GM23338 (cell line): ENCODE data around the gene PEDS1. TPM values are rescaled to one million over a fixed set of nuclear protein-coding genes. Genes with fewer than 3 reads are reported as not detected.

Experiments used
- ATAC-seq: fragments of 200-7000 bp; cut with Tn5 transposase; 3 replicates; pipeline ENCODE4 v1.9.1; 2020
- DNase-seq: peaks from one replicate; pipeline ENCODE4 v3.0.0-alpha.2; 2015; ENCODE audit warnings: low spot score
- H2AFZ ChIP-seq: fragments of 200-600 bp; sonication (generic); 2 replicates; pipeline ENCODE4 v1.8.0; 2016; ENCODE audit warnings: antibody characterized with exemption, mild to moderate bottlenecking, moderate library complexity
- H3F3A ChIP-seq: fragments of 200-600 bp; sonication (generic); replicated peaks from 2 replicates; pipeline ENCODE4 v1.8.0; 2017; ENCODE audit warnings: antibody characterized with exemption, mixed run types, low read depth
- H3K27ac ChIP-seq: fragments of 200-600 bp; sonication (generic); 2 replicates; pipeline ENCODE4 v1.6.1; 2016; ENCODE audit warnings: low read depth
- H3K27me3 ChIP-seq: fragments of 200-600 bp; sonication (generic); 2 replicates; pipeline ENCODE4 v1.8.0; 2016; ENCODE audit warnings: mild to moderate bottlenecking, mixed run types, moderate library complexity; ENCODE audit not compliant: insufficient read depth
- H3K36me3 ChIP-seq: fragments of 200-600 bp; sonication (generic); 2 replicates; pipeline ENCODE4 v1.8.0; 2016; ENCODE audit warnings: mild to moderate bottlenecking; ENCODE audit not compliant: insufficient read depth
- H3K4me1 ChIP-seq: fragments of 200-600 bp; sonication (generic); 2 replicates; pipeline ENCODE4 v1.8.0; 2016; ENCODE audit warnings: mild to moderate bottlenecking, moderate library complexity; ENCODE audit not compliant: insufficient read depth
- H3K4me2 ChIP-seq: fragments of 200-600 bp; sonication (generic); 2 replicates; pipeline ENCODE4 v1.7.1; 2017; ENCODE audit warnings: mixed run types
- H3K4me3 ChIP-seq: fragments of 200-600 bp; sonication (generic); 2 replicates; pipeline ENCODE4 v1.6.1; 2016; ENCODE audit warnings: mixed run types
- H3K79me2 ChIP-seq: fragments of 200-600 bp; sonication (generic); replicated peaks from 2 replicates; pipeline ENCODE4 v1.8.0; 2017; ENCODE audit warnings: mild to moderate bottlenecking; ENCODE audit not compliant: insufficient read depth
- H3K9me2 ChIP-seq: fragments of 200-600 bp; sonication (generic); 2 replicates; pipeline ENCODE4 v1.8.0; 2017; ENCODE audit not compliant: insufficient read depth
- H4K20me1 ChIP-seq: fragments of 200-600 bp; sonication (generic); replicated peaks from 2 replicates; pipeline ENCODE4 v1.8.0; 2017; ENCODE audit warnings: mild to moderate bottlenecking; ENCODE audit not compliant: insufficient read depth
- H3K27ac Mint-ChIP-seq: 2 replicates; pipeline ENCODE4 v1.8.0; 2020; ENCODE audit warnings: inconsistent platforms, mild to moderate bottlenecking, moderate library complexity, mixed read lengths
- H3K27me3 Mint-ChIP-seq: 3 replicates; pipeline ENCODE4 v1.8.0; 2022; ENCODE audit warnings: low read depth, mild to moderate bottlenecking, moderate library complexity, mixed read lengths, inconsistent platforms; ENCODE audit not compliant: insufficient read depth, poor library complexity
- H3K36me3 Mint-ChIP-seq: 3 replicates; pipeline ENCODE4 v1.8.0; 2021; ENCODE audit warnings: low read depth, mild to moderate bottlenecking, inconsistent platforms, moderate library complexity, mixed read lengths
- H3K4me1 Mint-ChIP-seq: 3 replicates; pipeline ENCODE4 v1.8.0; 2020; ENCODE audit warnings: mild to moderate bottlenecking, inconsistent platforms, mixed read lengths
- H3K4me3 Mint-ChIP-seq: 3 replicates; pipeline ENCODE4 v1.8.0; 2021; ENCODE audit warnings: moderate library complexity, mild to moderate bottlenecking, inconsistent platforms, mixed read lengths
- H3K9me3 Mint-ChIP-seq: 3 replicates; pipeline ENCODE4 v1.8.0; 2020; ENCODE audit warnings: moderate library complexity, mild to moderate bottlenecking, inconsistent platforms, mixed read lengths
- CREB1 ChIP-seq: fragments of 250-450 bp; sonication (Bioruptor Pico); IDR thresholded peaks from 2 replicates; pipeline ENCODE4 v1.5.0; 2020; ENCODE audit warnings: low read depth, mild to moderate bottlenecking, moderate library complexity
- EZH2 ChIP-seq: fragments of 200-600 bp; sonication (generic); IDR thresholded peaks from one replicate; pipeline ENCODE4 v1.8.0; 2017; ENCODE audit warnings: antibody characterized with exemption, mild to moderate bottlenecking, low read depth; ENCODE audit not compliant: unreplicated experiment
- EZH2phosphoT487 ChIP-seq: fragments of 200-600 bp; sonication (generic); IDR thresholded peaks from one replicate; pipeline ENCODE4 v1.8.1; 2018; ENCODE audit warnings: antibody characterized with exemption; ENCODE audit not compliant: unreplicated experiment
- JUNB ChIP-seq: IDR thresholded peaks from one replicate; pipeline ENCODE4 v1.6.1; 2016; ENCODE audit warnings: antibody characterized with exemption; ENCODE audit not compliant: unreplicated experiment
- NANOG ChIP-seq: IDR thresholded peaks from 2 replicates; pipeline ENCODE4 v1.6.1; 2016; ENCODE audit warnings: antibody characterized with exemption, borderline replicate concordance
- POLR2AphosphoS5 ChIP-seq: IDR thresholded peaks from 2 replicates; pipeline ENCODE4 v1.6.1; 2016; ENCODE audit warnings: antibody characterized with exemption, low read depth
- STAT1 ChIP-seq: IDR thresholded peaks from one replicate; pipeline ENCODE4 v1.6.1; 2016; ENCODE audit warnings: antibody characterized with exemption; ENCODE audit not compliant: unreplicated experiment
- ZNF114 ChIP-seq: fragments of 250-450 bp; sonication (Bioruptor Pico); IDR thresholded peaks from 2 replicates; pipeline ENCODE4 v1.5.0; 2020; ENCODE audit warnings: mild to moderate bottlenecking, moderate library complexity
- ZNF331 ChIP-seq: fragments of 250-450 bp; sonication (Bioruptor Pico); IDR thresholded peaks from 2 replicates; pipeline ENCODE4 v1.5.0; 2020; ENCODE audit warnings: low read depth, mild to moderate bottlenecking, moderate library complexity
- polyA plus RNA-seq: library from polyadenylated mRNA; unstranded; fragments of >200 nt; fragmentation: Nextera tagmentation; extraction: Ambion mirVana; gene quantifications from 2 replicates; pipeline ENCODE4 v1.2.1, GENCODE V29; 2016
- total RNA-seq: library from RNA; depleted of rRNA; stranded (reverse); fragments of >200 nt; shearing (Covaris generic); gene quantifications from 2 replicates; pipeline ENCODE4 v1.2.3, GENCODE V29; 2014
- TF ChIP-seq, protein P1 (sequence below): IDR thresholded peaks from 2 replicates; pipeline ENCODE4 v1.6.1; 2016; ENCODE audit warnings: antibody characterized with exemption
- TF ChIP-seq, protein P2 (sequence below): fragments of 250-450 bp; sonication (Bioruptor Pico); IDR thresholded peaks from 2 replicates; pipeline ENCODE4 v1.5.0; 2020; ENCODE audit warnings: mild to moderate bottlenecking, moderate library complexity
- TF ChIP-seq, protein P3 (sequence below): IDR thresholded peaks from one replicate; pipeline ENCODE4 v1.6.1; 2018; ENCODE audit warnings: antibody characterized with exemption; ENCODE audit not compliant: unreplicated experiment
- TF ChIP-seq, protein P4 (sequence below), 2 experiments: fragments of 200-600 bp in 1 of 2; sonication (generic) in 1 of 2; conservative IDR thresholded peaks; 2 replicates each; pipeline versions ENCODE4 v1.5.1 to v1.6.1; 2016 to 2017; ENCODE audit warnings: antibody characterized with exemption in 2 of 2, low read depth in 2 of 2, mild to moderate bottlenecking in 2 of 2, moderate library complexity in 1 of 2

PEDS1 gene
- total and polyA plus RNA-seq, 2 experiments from 2014 or later, result 34.5 to 43.6 TPM

DNA sequence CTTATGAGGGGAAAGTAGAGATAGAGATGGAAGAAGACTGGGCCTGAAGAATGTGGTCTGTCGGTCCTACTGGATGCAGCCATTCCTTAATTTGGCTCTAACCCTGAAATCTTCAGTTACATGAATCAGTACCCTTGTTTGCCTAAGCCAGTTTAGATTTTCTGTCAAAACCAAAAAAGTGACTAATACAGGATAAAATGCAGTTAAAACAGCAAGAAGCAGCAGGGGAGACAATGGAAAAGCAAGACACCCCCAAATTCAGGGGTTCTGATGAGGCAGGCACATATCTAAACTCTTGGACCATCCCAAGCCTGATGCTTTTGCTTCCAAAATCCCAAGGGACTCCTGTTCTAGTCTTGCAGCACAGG is 23.2 kb downstream of the PEDS1 start:
- Histone ChIP-seq H3K27ac (no peak overlapping the region), H3K27me3 (no peaks in the 10 kb centered on the region), H4K20me1 (peaks cover 5% of the 10 kb centered on the region; the same call in 1 of the 2 replicates), H2AFZ (no peak overlapping the region), H3K4me3 (no peak overlapping the region), H3K4me1 (no peaks in the 10 kb centered on the region), H3K9me2 (no peaks in the 10 kb centered on the region), H3K4me2 (no peak overlapping the region), H3F3A (no peaks in the 10 kb centered on the region), H3K36me3 (no peaks in the 10 kb centered on the region; the same call in 1 of the 2 replicates), H3K79me2 (no peaks in the 10 kb centered on the region)
- H3K4me1 Mint-ChIP-seq, result peaks cover 4% of the 10 kb centered on the region; the same call in 2 of the 3 replicates
- H3K27ac Mint-ChIP-seq, result no peak overlapping the region
- 0 out of 3 replicates have a peak overlapping the region, but pooled peaks have one; percentile 3 for H3K4me3 Mint-ChIP-seq
- H3K36me3 Mint-ChIP-seq, result peaks cover 48% of the 10 kb centered on the region
- ATAC-seq (no peak), DNase-seq (no peak)
- peaks cover 7% of the 10 kb centered on the region for H3K27me3 Mint-ChIP-seq
- no peaks in the 10 kb centered on the region for H3K9me3 Mint-ChIP-seq
- TF ChIP-seq, protein P1, sequence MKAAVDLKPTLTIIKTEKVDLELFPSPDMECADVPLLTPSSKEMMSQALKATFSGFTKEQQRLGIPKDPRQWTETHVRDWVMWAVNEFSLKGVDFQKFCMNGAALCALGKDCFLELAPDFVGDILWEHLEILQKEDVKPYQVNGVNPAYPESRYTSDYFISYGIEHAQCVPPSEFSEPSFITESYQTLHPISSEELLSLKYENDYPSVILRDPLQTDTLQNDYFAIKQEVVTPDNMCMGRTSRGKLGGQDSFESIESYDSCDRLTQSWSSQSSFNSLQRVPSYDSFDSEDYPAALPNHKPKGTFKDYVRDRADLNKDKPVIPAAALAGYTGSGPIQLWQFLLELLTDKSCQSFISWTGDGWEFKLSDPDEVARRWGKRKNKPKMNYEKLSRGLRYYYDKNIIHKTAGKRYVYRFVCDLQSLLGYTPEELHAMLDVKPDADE, result no peak
- no peak for TF ChIP-seq CREB1 (CRISPR knock-in tag)
- TF ChIP-seq POLR2AphosphoS5, result no peak
- no peak for TF ChIP-seq STAT1
- no peak for TF ChIP-seq NANOG
- TF ChIP-seq, protein P2, sequence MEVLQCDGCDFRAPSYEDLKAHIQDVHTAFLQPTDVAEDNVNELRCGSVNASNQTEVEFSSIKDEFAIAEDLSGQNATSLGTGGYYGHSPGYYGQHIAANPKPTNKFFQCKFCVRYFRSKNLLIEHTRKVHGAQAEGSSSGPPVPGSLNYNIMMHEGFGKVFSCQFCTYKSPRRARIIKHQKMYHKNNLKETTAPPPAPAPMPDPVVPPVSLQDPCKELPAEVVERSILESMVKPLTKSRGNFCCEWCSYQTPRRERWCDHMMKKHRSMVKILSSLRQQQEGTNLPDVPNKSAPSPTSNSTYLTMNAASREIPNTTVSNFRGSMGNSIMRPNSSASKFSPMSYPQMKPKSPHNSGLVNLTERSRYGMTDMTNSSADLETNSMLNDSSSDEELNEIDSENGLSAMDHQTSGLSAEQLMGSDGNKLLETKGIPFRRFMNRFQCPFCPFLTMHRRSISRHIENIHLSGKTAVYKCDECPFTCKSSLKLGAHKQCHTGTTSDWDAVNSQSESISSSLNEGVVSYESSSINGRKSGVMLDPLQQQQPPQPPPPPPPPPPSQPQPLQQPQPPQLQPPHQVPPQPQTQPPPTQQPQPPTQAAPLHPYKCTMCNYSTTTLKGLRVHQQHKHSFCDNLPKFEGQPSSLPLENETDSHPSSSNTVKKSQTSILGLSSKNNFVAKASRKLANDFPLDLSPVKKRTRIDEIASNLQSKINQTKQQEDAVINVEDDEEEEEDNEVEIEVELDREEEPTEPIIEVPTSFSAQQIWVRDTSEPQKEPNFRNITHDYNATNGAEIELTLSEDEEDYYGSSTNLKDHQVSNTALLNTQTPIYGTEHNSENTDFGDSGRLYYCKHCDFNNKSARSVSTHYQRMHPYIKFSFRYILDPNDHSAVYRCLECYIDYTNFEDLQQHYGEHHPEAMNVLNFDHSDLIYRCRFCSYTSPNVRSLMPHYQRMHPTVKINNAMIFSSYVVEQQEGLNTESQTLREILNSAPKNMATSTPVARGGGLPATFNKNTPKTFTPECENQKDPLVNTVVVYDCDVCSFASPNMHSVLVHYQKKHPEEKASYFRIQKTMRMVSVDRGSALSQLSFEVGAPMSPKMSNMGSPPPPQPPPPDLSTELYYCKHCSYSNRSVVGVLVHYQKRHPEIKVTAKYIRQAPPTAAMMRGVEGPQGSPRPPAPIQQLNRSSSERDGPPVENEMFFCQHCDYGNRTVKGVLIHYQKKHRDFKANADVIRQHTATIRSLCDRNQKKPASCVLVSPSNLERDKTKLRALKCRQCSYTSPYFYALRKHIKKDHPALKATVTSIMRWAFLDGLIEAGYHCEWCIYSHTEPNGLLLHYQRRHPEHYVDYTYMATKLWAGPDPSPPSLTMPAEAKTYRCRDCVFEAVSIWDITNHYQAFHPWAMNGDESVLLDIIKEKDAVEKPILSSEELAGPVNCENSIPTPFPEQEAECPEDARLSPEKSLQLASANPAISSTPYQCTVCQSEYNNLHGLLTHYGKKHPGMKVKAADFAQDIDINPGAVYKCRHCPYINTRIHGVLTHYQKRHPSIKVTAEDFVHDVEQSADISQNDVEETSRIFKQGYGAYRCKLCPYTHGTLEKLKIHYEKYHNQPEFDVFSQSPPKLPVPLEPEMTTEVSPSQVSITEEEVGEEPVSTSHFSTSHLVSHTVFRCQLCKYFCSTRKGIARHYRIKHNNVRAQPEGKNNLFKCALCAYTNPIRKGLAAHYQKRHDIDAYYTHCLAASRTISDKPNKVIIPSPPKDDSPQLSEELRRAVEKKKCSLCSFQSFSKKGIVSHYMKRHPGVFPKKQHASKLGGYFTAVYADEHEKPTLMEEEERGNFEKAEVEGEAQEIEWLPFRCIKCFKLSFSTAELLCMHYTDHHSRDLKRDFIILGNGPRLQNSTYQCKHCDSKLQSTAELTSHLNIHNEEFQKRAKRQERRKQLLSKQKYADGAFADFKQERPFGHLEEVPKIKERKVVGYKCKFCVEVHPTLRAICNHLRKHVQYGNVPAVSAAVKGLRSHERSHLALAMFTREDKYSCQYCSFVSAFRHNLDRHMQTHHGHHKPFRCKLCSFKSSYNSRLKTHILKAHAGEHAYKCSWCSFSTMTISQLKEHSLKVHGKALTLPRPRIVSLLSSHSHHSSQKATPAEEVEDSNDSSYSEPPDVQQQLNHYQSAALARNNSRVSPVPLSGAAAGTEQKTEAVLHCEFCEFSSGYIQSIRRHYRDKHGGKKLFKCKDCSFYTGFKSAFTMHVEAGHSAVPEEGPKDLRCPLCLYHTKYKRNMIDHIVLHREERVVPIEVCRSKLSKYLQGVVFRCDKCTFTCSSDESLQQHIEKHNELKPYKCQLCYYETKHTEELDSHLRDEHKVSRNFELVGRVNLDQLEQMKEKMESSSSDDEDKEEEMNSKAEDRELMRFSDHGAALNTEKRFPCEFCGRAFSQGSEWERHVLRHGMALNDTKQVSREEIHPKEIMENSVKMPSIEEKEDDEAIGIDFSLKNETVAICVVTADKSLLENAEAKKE, result no peak
- TF ChIP-seq, protein P3, sequence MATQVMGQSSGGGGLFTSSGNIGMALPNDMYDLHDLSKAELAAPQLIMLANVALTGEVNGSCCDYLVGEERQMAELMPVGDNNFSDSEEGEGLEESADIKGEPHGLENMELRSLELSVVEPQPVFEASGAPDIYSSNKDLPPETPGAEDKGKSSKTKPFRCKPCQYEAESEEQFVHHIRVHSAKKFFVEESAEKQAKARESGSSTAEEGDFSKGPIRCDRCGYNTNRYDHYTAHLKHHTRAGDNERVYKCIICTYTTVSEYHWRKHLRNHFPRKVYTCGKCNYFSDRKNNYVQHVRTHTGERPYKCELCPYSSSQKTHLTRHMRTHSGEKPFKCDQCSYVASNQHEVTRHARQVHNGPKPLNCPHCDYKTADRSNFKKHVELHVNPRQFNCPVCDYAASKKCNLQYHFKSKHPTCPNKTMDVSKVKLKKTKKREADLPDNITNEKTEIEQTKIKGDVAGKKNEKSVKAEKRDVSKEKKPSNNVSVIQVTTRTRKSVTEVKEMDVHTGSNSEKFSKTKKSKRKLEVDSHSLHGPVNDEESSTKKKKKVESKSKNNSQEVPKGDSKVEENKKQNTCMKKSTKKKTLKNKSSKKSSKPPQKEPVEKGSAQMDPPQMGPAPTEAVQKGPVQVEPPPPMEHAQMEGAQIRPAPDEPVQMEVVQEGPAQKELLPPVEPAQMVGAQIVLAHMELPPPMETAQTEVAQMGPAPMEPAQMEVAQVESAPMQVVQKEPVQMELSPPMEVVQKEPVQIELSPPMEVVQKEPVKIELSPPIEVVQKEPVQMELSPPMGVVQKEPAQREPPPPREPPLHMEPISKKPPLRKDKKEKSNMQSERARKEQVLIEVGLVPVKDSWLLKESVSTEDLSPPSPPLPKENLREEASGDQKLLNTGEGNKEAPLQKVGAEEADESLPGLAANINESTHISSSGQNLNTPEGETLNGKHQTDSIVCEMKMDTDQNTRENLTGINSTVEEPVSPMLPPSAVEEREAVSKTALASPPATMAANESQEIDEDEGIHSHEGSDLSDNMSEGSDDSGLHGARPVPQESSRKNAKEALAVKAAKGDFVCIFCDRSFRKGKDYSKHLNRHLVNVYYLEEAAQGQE, result no peak
- TF ChIP-seq ZNF114, result no peak
- TF ChIP-seq JUNB, result no peak
- TF ChIP-seq ZNF331, result no peak
- TF ChIP-seq EZH2phosphoT487, result no peak
- TF ChIP-seq, protein P4, sequence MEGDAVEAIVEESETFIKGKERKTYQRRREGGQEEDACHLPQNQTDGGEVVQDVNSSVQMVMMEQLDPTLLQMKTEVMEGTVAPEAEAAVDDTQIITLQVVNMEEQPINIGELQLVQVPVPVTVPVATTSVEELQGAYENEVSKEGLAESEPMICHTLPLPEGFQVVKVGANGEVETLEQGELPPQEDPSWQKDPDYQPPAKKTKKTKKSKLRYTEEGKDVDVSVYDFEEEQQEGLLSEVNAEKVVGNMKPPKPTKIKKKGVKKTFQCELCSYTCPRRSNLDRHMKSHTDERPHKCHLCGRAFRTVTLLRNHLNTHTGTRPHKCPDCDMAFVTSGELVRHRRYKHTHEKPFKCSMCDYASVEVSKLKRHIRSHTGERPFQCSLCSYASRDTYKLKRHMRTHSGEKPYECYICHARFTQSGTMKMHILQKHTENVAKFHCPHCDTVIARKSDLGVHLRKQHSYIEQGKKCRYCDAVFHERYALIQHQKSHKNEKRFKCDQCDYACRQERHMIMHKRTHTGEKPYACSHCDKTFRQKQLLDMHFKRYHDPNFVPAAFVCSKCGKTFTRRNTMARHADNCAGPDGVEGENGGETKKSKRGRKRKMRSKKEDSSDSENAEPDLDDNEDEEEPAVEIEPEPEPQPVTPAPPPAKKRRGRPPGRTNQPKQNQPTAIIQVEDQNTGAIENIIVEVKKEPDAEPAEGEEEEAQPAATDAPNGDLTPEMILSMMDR (conservative IDR thresholded peaks at IDR 0.05; ENCODE audit: low read depth in 2 of 2), result no peak
- TF ChIP-seq EZH2, result no peak
